22Rv1 (cell line): Measurements from ENCODE around the gene LGALS4.

Experiments used
- ZFX ChIP-seq: fragments of 450-650 bp; IDR thresholded peaks from 2 replicates; pipeline ENCODE4 v1.6.1; 2017; ENCODE audit warnings: antibody characterized with exemption, borderline replicate concordance
- TF ChIP-seq, protein P1 (sequence below): fragments of 450-650 bp; IDR thresholded peaks from 2 replicates; pipeline ENCODE4 v1.5.1; 2017; ENCODE audit warnings: mild to moderate bottlenecking

GRCh38 chr19:38817081-38817480, 4.3 kb upstream of the LGALS4 start:
- TF ChIP-seq, protein P1, sequence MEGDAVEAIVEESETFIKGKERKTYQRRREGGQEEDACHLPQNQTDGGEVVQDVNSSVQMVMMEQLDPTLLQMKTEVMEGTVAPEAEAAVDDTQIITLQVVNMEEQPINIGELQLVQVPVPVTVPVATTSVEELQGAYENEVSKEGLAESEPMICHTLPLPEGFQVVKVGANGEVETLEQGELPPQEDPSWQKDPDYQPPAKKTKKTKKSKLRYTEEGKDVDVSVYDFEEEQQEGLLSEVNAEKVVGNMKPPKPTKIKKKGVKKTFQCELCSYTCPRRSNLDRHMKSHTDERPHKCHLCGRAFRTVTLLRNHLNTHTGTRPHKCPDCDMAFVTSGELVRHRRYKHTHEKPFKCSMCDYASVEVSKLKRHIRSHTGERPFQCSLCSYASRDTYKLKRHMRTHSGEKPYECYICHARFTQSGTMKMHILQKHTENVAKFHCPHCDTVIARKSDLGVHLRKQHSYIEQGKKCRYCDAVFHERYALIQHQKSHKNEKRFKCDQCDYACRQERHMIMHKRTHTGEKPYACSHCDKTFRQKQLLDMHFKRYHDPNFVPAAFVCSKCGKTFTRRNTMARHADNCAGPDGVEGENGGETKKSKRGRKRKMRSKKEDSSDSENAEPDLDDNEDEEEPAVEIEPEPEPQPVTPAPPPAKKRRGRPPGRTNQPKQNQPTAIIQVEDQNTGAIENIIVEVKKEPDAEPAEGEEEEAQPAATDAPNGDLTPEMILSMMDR, result no peak
- TF ChIP-seq ZFX, result no peak
